HG02678 (cell line): ENCODE measurements around the gene GBX2.

Experiments used
- ATAC-seq: cut with Tn5 transposase; IDR thresholded peaks from one replicate; pipeline ENCODE4 v1.9.1; 2021; ENCODE audit warnings: mild to moderate bottlenecking, moderate library complexity; ENCODE audit not compliant: unreplicated experiment

Gene GBX2

GRCh38 chr2:236184701-236185100 is 16.5 kb upstream of the GBX2 start:
- no peak for ATAC-seq

DNA sequence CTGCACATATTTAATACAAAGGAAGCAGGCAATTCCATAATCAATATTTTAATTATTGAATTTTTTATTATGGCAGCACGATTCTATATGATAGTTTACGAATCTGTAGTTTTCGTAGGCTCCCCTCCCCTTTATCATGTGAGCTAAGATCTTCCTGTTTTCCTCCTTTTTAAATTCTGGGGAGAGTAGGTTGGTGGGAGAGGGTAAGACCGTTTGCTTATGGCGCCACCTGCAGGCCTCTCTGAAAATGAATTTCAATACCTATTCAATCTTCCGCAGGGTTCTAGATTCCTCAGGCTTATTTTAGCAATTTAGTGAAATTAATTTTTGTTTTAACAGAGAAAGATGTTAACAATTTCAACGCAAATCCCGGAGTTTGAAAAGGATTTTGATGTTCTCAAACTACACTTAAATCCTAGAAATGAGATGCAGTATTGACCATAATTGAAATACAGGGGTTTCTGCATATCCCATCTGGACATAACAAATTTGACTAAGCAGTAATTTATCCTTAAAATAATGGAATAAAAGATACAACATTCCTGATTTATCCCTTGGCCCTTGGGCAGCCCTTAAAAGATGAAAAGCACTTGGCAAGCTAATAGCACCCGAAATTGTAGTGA is 12.8 kb upstream of the GBX2 start:
- ATAC-seq: no peak

- ATAC-seq: no peak
Observed at GRCh38 chr2:236180076-236180816, 12.1 kb upstream of the GBX2 start.

DNA sequence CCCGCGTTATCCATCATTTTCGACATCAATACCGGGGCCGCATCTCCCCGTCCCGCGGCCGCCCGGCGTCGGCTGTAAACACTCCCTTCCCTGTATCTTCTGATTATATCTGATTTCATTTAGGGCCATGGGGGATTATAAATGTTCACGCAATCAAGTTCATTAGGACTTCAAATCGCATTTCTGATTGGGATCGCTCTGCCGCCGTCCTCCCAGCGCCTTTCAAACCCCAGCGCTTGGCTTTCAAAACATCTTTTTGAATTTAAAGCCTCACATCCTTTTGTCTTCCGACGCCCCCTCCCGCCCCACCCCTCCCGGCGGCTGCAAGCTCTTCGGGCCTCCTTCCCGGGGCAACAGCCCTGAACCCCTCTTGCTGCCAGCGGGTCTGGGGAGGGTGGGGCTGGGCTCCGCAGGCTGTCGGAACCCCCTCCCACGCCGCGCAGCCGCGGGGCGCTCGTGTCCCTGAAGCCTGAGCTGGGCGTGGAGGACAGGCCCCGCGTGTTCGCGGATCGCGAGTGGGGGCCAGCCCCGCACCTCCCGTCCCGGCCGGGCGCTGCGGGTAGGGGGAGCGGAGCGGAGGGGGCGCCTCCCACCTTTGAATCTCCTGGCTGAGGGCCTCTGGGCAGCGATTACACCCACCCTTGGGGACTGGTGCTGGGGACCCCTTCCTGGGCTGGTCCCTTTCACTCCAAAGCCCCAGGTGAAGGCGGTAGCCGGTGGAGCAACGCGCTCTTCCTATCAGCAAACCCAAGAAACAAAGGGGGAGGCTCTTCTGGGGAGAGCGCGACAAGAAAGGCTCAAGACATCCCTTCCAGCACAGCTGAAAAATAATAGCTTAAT is 11.3 kb upstream of the GBX2 start:
- no peak for ATAC-seq

GRCh38 chr2:236178890-236179235 is 10.7 kb upstream of the GBX2 start:
- no peak for ATAC-seq

GRCh38 chr2:236177967-236178889 is 10.0 kb upstream of the GBX2 start:
- ATAC-seq: no peak

DNA sequence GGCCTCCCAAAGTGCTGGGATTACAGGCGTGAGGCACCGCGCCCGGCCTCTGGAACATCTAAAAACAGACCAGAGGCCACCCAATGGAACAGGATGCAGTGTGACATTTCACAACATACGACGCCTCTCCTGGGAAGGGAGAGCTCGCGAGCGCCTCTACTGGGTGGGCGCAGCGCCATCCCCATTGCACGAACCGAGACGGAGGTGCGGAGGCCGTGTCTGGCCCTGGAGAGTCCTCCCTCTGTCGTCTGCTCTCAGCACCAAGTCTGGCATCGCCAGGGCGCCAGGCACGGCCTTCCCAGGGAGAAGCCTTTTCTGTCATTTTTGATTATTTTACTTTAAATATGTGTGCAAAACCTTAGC is 9.4 kb upstream of the GBX2 start:
- no peak for ATAC-seq

DNA sequence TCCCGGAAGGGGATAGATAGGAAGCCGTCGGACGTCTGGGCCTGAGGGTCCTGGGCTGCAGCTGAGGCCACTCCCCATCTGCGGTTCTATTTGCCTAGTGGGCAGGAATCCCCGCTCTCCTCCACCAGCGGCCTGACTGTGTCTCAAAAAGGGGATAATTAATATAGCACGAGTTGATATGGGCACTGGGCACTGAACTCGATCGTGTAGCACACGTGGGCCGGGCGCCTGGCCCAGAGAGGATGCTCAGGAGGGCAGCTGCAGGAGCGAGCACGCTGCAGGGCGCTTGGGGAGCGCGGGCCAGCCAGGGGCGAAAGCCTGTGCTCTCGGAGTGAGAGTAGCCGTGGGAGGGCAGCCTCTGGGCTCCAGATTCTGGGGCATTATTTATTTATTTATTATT is 8.8 kb upstream of the GBX2 start:
- ATAC-seq: no peak

DNA sequence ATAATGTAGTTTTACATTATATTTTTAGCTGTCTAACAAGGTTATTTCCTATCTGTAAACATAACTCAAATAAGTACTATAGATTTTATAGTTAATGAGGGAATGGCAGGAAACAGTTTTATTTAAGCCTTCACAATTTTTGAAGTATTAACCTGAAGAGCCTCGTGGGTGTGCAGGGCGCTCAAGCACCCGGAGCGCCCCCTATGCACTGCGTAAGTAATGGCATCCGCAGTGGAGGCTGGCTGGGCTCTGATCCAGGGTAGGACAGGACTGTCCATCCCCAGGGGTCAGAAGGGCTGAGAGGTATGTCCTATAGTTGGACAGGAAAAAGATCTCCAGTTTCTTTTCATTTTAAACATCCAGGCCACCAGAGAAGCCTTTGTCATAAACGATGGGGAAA is 8.2 kb upstream of the GBX2 start:
- no peak for ATAC-seq

GRCh38 chr2:236175548-236176150 is 7.5 kb upstream of the GBX2 start:
- ATAC-seq: no peak

DNA sequence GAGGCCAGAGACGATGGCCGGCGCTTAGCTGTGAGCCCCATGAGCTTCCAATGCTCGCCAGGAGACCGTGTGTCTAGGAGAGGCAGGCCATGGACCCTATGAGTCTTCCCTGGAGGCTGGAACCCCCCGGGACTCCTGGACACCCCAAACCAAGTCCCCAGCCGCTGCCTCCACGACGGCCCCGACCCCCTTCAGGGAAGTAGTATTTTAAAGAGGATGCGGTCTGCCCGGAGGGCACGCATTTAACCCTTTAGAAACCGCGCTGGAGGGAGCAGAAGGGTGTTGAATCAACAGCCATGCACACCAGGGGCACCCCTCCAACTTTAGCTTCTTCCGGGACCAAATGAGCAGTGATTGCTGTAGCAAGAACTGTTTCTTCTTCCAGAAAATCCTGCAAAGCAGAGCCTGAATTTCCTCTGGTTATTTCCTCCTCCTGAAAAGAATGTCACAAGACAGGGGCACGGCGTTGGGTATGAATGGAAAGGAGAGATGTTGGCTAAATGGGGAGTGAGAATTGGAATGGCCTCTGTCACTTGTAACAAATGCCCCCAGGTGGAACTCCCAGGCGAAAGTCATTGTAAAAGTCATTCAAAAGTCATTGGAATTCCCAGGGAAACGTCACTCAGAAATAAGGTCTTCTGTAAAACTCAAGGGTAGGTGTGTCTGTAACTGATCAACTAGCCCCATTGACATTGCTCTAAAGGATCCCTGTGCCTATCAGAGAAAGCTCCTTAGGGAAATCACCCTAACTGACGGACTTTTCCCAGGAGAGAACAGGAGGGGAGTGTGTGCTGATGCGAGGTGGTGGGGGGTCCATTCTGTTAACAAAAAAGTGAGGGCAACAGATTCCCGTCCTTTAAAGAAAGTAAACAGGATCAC is 5.8 kb upstream of the GBX2 start:
- ATAC-seq: no peak

- ATAC-seq: no peak
Observed at GRCh38 chr2:236173036-236173728, 5.0 kb upstream of the GBX2 start.

DNA sequence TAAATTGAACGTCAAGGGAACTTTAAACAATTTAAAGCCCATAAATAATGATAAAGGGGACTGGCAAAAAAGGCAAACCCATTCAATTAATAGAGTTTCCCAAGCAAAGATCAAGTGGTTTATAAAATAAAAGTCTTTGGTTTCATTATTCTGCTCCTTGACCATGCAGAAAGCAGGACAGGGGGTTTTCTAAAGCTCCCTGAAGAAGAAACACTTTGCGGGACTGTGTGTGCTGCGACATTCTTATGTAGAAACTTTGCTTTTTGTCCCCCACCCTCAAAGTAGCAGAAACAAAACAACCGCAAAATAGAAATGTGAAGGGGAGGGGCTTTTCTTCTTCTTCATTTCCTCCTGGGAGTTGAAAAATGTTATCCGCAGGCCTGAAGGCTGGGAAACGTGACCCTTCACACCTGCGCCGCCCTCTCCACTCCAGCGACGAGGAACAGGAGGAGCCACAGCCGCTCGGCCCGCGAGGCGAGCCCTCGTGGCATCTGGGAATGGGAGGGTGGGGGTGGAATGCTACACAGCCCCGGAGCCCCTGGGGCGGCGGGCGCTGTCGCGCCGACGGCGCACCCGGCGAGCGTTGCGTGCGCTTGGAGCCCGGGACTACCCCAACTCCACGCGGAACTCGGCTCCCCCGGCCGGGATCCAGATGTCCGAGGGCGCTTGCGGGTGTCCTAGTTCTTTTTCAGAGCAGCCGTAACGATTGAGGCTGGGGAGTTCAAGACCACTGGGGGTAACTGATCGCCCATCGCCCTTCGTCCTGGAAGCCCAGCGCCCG is 4.3 kb upstream of the GBX2 start:
- no peak for ATAC-seq

DNA sequence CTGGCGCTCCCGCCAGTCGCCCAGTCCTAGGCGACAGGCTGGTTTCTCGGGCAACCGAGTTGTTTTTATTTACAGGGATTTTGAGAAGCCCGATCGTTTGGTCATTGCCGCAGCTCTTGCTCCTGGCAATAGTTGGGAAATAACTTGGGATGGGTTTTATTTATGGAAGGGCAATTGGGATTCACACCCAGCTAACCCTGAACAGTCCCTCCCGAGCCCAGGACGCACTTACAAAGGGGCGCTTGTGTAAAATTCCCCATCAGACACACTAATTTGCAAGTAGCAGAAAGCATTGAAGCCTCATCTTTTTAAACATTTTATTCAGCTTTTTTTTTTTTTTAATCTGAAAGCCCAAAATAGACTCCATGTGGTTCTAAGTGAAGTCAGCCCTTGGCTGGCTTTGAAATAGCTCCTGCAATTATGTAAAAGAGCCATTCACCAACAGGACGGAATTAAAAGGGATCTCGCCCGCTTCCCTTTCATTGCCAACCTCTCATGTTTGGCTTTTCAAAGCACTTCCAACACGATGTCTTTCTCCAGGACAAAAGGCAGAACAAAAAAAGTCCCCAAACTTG is 3.6 kb upstream of the GBX2 start:
- no peak for ATAC-seq

DNA sequence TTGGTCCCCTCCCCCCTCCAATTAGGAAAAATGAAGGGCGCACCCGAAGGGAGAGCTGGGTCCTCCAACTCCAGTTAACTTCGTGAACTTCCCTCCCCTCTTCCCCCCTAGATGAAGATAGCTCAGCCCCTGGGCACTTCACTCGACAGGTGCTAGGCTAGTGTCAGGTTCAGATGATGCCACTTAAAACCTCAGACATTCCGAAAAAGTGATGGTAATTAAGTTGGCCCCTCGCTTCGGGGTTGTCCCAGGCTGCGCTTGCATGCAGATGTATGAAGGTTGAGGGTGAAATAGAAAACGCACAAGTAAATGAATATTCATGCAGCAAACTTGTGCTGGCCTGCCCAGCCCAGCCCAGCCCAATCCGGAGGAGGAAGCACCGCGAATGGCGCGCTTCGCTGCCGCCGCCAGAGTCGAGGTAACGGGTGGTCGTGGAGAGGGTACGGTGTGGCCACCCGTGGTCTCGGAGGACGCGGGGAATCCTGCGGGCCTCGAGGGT is 3.0 kb upstream of the GBX2 start:
- no peak for ATAC-seq

GRCh38 chr2:236170590-236171165 is 2.5 kb upstream of the GBX2 start:
- no peak for ATAC-seq
